Measurements from ENCODE around the gene PCBP3.

The PCBP3 gene

GRCh38 chr21:45724994-45725843, 81.7 kb downstream of the PCBP3 start:
- no peak for DNase-seq (ENCODE audit: low spot score)

GRCh38 chr21:45725844-45726200, 82.3 kb downstream of the PCBP3 start:
- DNase-seq (ENCODE audit: low spot score): no peak

GRCh38 chr21:45726438-45726837, 82.9 kb downstream of the PCBP3 start:
- DNase-seq (ENCODE audit: low spot score): no peak

GRCh38 chr21:45727390-45727789, 83.9 kb downstream of the PCBP3 start:
- no peak for DNase-seq (ENCODE audit: low spot score)

GRCh38 chr21:45735259-45736000, 91.9 kb downstream of the PCBP3 start:
- DNase-seq (ENCODE audit: low spot score): no peak

GRCh38 chr21:45736042-45736689, 92.6 kb downstream of the PCBP3 start:
- no peak for DNase-seq (ENCODE audit: low spot score)

- DNase-seq (ENCODE audit: low spot score): no peak
Observed at GRCh38 chr21:45736690-45737484, 93.4 kb downstream of the PCBP3 start.

- no peak for DNase-seq (ENCODE audit: low spot score)
Observed at GRCh38 chr21:45737485-45738166, 94.1 kb downstream of the PCBP3 start.

GRCh38 chr21:45739218-45740087, 95.9 kb downstream of the PCBP3 start:
- no peak for DNase-seq (ENCODE audit: low spot score)

- DNase-seq (ENCODE audit: low spot score): no peak
Observed at GRCh38 chr21:45740088-45740440, 96.5 kb downstream of the PCBP3 start.

- DNase-seq (ENCODE audit: low spot score): no peak
Observed at GRCh38 chr21:45740491-45741357, 97.2 kb downstream of the PCBP3 start.

- no peak for DNase-seq (ENCODE audit: low spot score)
Observed at GRCh38 chr21:45741691-45742090, 98.2 kb downstream of the PCBP3 start.

- DNase-seq (ENCODE audit: low spot score): no peak
Observed at GRCh38 chr21:45742247-45742646, 98.7 kb downstream of the PCBP3 start.

GRCh38 chr21:45745256-45745655, 101.7 kb downstream of the PCBP3 start:
- no peak for DNase-seq (ENCODE audit: low spot score)

- no peak for DNase-seq (ENCODE audit: low spot score)
Observed at GRCh38 chr21:45747233-45747766, 103.8 kb downstream of the PCBP3 start.

GRCh38 chr21:45747802-45748445, 104.4 kb downstream of the PCBP3 start:
- peak; percentile 60 for DNase-seq (ENCODE audit: low spot score)

GRCh38 chr21:45748593-45748992, 105.1 kb downstream of the PCBP3 start:
- DNase-seq (ENCODE audit: low spot score): no peak

GRCh38 chr21:45749974-45750373, 106.4 kb downstream of the PCBP3 start:
- no peak for DNase-seq (ENCODE audit: low spot score)

GRCh38 chr21:45750936-45751335, 107.4 kb downstream of the PCBP3 start:
- DNase-seq (ENCODE audit: low spot score): no peak
